Measurements from ENCODE around the gene DYRK1B. TPM values are rescaled to one million over a fixed set of nuclear protein-coding genes. Genes with fewer than 3 reads are reported as not detected.

The DYRK1B gene
- total RNA-seq, result 15.0 and 15.4 TPM in 2 replicates

DNA sequence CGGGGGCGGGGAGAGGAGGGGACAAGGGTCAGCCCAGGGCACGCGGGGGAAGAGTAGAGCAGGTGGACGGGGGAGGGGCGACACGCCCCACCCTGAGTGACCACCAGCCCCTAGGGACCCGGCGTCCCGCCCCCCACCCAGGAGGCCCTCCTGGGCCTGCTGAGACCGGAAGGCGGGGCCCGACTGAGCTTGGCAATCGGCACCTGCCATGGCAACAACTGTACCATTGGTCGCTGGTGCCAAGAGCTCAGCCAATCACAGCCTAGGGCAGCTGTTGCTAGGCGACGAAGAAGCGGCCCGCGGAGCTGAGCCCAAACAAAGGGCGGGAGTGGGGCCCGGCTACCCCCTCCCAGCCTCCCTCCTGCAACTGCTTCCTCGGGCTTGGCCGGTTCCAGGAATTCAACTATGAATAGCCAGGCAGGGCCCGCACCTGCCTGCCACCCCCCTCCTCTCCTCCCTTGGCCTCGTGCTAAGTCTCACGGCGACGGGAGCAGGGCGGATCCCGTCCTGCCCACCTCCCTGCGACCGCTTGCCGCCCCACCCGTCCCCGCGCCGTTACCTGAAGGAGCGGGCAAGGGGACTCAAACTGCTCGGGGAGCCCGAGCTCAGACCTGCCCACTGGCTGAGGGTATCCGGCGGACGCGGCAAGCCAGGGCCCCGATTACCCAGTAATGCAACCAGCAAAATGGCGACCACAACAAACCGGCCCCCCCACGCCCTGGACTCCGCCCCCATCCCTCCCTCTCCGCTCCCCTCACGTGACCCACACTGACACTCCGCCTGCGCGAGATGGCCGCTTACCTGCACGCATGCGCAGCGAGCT, at the start of gene DYRK1B:
DYRK1B (minus strand) TSS at position 699 of the 823 bp plus-strand sequence. CDS start 2,295 bp downstream, outside the sequence.

DNA sequence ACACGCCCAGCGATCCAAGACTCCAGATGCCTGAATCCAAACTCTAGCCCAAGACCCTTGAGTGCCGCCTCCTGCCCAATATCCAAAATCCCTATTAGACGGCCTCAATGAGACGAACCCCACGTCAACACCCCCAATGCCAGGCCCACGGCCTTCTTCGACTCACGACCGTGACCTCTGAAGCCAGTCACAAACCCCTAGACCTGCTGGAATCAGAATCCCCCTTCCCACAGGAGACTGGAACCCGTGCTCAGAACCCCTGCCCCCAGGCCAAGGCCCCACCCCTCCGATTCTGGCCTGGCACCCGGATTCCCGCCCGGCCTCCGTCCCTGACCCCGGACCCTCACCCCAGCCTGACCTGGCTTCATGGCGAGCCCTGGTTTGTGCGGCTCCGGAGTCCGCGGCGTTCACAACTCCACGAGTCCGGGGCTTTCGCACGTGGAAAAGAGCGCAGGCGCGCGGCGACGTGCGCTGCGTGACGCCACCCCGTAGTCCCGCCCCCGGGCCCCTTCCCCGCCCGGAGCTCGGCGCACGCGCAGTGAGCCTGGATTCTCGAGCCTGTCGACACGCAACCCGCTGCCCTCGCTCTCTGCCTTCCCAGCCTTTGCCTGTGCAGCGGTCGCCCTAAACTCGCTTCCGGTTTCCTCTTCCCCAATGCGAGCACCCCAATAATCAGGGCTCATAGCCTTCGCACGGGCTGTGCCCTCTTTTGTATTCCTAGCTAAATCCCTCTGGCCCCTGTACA, 12.1 kb upstream of the DYRK1B start, which contains the start of gene FBL:
FBL (minus strand) TSS at position 447 of the 745 bp plus-strand sequence; CDS start at position 368, 79 bp downstream.

DNA sequence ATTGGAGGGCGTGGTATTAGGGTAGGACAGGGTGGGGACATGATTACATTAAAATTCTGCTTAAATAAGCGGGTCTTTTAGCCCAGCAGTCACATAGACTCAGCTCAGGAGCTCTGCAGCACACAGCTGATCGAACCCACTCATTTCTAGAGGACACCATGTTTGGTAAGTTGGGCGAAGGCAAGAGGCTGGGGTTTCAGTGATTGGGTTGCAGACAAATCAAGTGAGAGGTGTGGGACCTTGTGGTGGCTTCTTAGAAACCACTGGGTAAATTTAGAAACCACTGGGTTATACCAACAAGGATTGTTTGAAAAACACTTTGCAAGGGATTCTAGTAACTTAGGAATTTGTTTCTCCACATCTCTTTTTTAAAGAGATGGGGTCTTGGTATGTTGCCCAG, 55.2 kb downstream of the DYRK1B start, which contains the start of gene LEUTX:
LEUTX (plus strand) TSS at position 92 of the 400 bp plus-strand sequence; CDS start at position 159, 67 bp downstream.

Other genes starting within 250 kb of the DYRK1B start
- not detected in 2 replicates for gene LGALS13, start 231.6 kb downstream of the DYRK1B start, total RNA-seq
- not detected in 2 replicates for gene LGALS16, start 178.2 kb downstream of the DYRK1B start, total RNA-seq
- not detected in 2 replicates for gene LGALS14, start 129.7 kb downstream of the DYRK1B start, total RNA-seq
- not detected in 2 replicates for gene CLC, start 96.1 kb downstream of the DYRK1B start, total RNA-seq
- gene LEUTX, start 55.3 kb downstream of the DYRK1B start, total RNA-seq, result not detected in 2 replicates
- 209 and 258 TPM in 2 replicates for gene FBL, start 12.2 kb upstream of the DYRK1B start, total RNA-seq
- gene FCGBP, start 100.5 kb upstream of the DYRK1B start, total RNA-seq, result 0.32 and 1.1 TPM in 2 replicates
- 67.0 and 76.8 TPM in 2 replicates for gene PSMC4, start 137.0 kb upstream of the DYRK1B start, total RNA-seq
- gene ZNF546, start 162.9 kb upstream of the DYRK1B start, total RNA-seq, result 5.7 and 8.4 TPM in 2 replicates
- 13.7 and 17.5 TPM in 2 replicates for gene ZNF780B, start 222.1 kb upstream of the DYRK1B start, total RNA-seq

Measured in bronchial smooth muscle cell (primary cell).